Vagina (tissue), 2 donors: ENCODE data around the gene MYCN. TPM values are rescaled to one million over a fixed set of nuclear protein-coding genes. Genes with fewer than 3 reads are reported as not detected.

Experiments used
- DNase-seq, 2 donors: peaks; one replicate each; pipeline ENCODE4 v3.0.0-alpha.2; 2017; ENCODE audit errors: extremely low spot score in 2 of 2
- H3K27ac ChIP-seq: fragments of 200-600 bp; sonication (generic); one replicate; pipeline ENCODE4 v1.5.1; 2019
- H3K27me3 ChIP-seq: fragments of 200-600 bp; sonication (generic); one replicate; pipeline ENCODE4 v1.5.1; 2019
- H3K36me3 ChIP-seq, 2 donors: fragments of 200-600 bp; sonication (generic); one replicate each; pipeline ENCODE4 v1.5.1; 2017 to 2019
- H3K4me1 ChIP-seq: fragments of 200-600 bp; sonication (generic); one replicate; pipeline ENCODE4 v1.5.1; 2019
- H3K4me3 ChIP-seq, 2 donors: fragments of 200-600 bp; sonication (generic); 1 replicate in 1 of 2; 2 replicates in 1 of 2; pipeline ENCODE4 v1.5.1; 2016 to 2019
- H3K9me3 ChIP-seq: fragments of 200-600 bp; sonication (generic); one replicate; pipeline ENCODE4 v1.5.1; 2019
- POLR2A ChIP-seq, 2 donors: fragments of 450-650 bp; IDR thresholded peaks; one replicate each; pipeline ENCODE4 v1.6.1; 2017; ENCODE audit warnings: antibody characterized with exemption in 2 of 2, mild to moderate bottlenecking in 2 of 2, moderate library complexity in 2 of 2
- POLR2AphosphoS5 ChIP-seq, 2 donors: sonication (generic); formaldehyde crosslinking; IDR thresholded peaks; one replicate each; pipeline ENCODE4 v1.9.0; 2017; ENCODE audit warnings: antibody characterized with exemption in 2 of 2, mild to moderate bottlenecking in 2 of 2, low read depth in 1 of 2; ENCODE audit not compliant: insufficient read depth in 1 of 2
- intact Hi-C: fragments of 100-400 bp; cut with DNase I; formaldehyde crosslinking; loops from one replicate; pipeline ENCODE4 v1.15.1; 2023
- total RNA-seq: library from RNA; depleted of rRNA; stranded (reverse); fragments of >200 nt; gene quantifications from one replicate; pipeline ENCODE4 v1.2.3, GENCODE V29; 2016
- TF ChIP-seq, protein P1 (sequence below), 3 experiments: fragments of 450-650 bp in 2 of 3; fragments of 200-600 bp in 1 of 3; sonication (generic) in 1 of 3; IDR thresholded peaks; one replicate each; pipeline ENCODE4 v1.5.1; 2017 to 2019; ENCODE audit warnings: antibody characterized with exemption in 3 of 3, mild to moderate bottlenecking in 2 of 3, moderate library complexity in 2 of 3

Gene MYCN
- total RNA-seq, 1 donor from 2014 or later, result 2.0 TPM

DNA sequence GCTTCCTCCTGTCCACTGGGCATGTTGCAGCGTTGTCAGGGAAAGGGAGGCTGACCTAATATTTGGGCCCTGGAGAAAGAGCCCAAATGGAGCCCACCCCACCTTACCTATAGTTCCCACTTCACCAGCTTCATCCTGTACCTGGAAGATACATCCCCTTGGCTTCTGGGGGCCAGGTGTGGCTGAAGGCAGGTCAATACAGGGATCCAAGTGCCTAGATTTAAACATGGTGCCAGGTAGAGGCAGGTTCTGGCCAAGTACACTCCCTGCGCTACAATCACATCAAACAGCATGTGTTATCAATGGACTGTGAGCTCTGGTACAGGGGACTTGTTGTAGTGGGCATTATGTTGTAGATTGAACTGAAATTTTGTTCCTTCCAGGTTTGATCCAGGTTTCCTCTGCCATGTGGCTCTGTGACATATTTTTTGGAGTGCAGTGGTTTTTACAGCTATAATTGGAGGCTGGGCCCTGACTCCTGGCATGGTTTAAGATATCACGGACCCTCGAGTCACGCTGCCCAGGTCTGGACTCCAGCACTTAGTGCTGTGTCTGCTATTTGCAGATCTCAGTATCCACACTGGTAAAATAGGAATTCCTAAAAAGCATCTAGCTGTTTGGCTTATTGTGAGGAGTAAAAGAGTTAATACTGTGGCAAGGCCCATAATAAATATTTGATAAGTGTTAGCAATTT is 23.8 kb downstream of the MYCN start:
- no peaks in the 10 kb centered on the region for H3K36me3 ChIP-seq
- DNase-seq, result no peak
- H3K4me3 ChIP-seq, result no peak overlapping the region
- H3K4me1 ChIP-seq, result no peaks in the 10 kb centered on the region
- no peaks in the 10 kb centered on the region for H3K27me3 ChIP-seq
- no peaks in the 10 kb centered on the region for H3K9me3 ChIP-seq
- intact Hi-C loops, result no loop called here
- TF ChIP-seq, protein P1, sequence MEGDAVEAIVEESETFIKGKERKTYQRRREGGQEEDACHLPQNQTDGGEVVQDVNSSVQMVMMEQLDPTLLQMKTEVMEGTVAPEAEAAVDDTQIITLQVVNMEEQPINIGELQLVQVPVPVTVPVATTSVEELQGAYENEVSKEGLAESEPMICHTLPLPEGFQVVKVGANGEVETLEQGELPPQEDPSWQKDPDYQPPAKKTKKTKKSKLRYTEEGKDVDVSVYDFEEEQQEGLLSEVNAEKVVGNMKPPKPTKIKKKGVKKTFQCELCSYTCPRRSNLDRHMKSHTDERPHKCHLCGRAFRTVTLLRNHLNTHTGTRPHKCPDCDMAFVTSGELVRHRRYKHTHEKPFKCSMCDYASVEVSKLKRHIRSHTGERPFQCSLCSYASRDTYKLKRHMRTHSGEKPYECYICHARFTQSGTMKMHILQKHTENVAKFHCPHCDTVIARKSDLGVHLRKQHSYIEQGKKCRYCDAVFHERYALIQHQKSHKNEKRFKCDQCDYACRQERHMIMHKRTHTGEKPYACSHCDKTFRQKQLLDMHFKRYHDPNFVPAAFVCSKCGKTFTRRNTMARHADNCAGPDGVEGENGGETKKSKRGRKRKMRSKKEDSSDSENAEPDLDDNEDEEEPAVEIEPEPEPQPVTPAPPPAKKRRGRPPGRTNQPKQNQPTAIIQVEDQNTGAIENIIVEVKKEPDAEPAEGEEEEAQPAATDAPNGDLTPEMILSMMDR (IDR thresholded peaks at IDR 0.05), result no peak
- no peak for TF ChIP-seq POLR2AphosphoS5 (IDR thresholded peaks at IDR 0.05; ENCODE audit: insufficient read depth in 1 of 2, low read depth in 1 of 2)
- TF ChIP-seq POLR2A (IDR thresholded peaks at IDR 0.05), result no peak
- no peak overlapping the region for H3K27ac ChIP-seq

DNA sequence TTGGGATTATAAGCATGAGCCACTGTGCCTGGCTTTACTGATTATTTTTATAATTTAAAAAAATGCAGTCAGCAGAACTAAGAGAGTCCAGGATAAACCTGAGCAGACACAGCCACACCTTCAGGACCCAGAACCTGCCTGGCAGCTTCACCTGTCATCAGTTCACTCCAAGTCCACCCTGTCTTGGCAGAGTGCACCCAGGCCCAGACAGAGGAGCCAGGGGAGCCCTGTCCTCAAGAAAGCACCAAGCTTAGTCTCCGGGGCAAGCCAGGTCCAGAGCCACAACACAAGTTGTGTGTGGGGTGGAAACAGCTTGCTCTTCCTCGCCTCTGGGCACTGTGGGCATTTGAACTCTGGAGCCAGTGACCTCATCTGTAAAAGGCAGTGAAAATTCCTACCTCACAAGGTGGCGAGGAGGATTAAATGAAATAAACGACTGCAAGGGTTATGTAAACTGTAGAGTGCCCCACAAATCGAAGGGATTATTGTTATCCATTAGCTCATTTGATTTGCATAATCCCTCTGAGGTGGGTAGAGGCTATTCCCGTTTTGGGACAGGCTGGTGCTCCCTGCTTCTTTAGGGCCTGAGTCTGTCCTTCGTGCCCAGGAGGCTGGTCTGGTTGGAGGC is 24.7 kb downstream of the MYCN start:
- Histone ChIP-seq H3K9me3 (no peaks in the 10 kb centered on the region), H3K36me3 (no peaks in the 10 kb centered on the region), H3K4me3 (no peak overlapping the region), H3K27ac (no peak overlapping the region), H3K4me1 (no peaks in the 10 kb centered on the region), H3K27me3 (no peaks in the 10 kb centered on the region)
- DNase-seq, result no peak
- intact Hi-C loops, result no loop called here
- TF ChIP-seq POLR2A (IDR thresholded peaks at IDR 0.05) (no peak), POLR2AphosphoS5 (IDR thresholded peaks at IDR 0.05; ENCODE audit: insufficient read depth in 1 of 2, low read depth in 1 of 2) (no peak)
- TF ChIP-seq, protein P1 (IDR thresholded peaks at IDR 0.05), result no peak

DNA sequence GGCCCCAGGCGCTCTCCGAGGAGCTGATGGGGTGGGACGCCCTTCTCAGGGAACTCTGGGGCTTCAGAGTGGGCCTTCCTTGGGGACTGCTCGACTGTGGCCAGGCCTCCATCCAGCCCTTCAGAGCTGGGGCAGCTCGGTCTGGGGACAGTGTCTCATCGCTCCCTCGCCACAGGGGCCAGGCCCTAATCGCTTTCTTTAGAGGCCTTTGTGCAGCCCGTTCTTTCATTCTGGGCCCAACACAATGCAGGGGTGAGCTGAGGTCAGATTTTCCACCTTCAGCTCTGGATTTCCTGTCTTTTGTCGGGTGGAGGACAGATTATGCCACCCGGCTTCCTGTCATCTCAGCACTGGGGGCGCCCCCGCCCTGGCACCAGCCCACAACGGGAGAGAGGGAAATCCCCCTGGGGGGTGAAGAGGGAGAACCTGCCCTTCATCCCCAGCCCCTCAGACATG is 25.2 kb downstream of the MYCN start:
- TF ChIP-seq POLR2A (IDR thresholded peaks at IDR 0.05) (no peak), POLR2AphosphoS5 (IDR thresholded peaks at IDR 0.05; ENCODE audit: insufficient read depth in 1 of 2, low read depth in 1 of 2) (no peak)
- TF ChIP-seq, protein P1 (IDR thresholded peaks at IDR 0.05), result no peak
- intact Hi-C loops, result no loop called here
- DNase-seq, result no peak

DNA sequence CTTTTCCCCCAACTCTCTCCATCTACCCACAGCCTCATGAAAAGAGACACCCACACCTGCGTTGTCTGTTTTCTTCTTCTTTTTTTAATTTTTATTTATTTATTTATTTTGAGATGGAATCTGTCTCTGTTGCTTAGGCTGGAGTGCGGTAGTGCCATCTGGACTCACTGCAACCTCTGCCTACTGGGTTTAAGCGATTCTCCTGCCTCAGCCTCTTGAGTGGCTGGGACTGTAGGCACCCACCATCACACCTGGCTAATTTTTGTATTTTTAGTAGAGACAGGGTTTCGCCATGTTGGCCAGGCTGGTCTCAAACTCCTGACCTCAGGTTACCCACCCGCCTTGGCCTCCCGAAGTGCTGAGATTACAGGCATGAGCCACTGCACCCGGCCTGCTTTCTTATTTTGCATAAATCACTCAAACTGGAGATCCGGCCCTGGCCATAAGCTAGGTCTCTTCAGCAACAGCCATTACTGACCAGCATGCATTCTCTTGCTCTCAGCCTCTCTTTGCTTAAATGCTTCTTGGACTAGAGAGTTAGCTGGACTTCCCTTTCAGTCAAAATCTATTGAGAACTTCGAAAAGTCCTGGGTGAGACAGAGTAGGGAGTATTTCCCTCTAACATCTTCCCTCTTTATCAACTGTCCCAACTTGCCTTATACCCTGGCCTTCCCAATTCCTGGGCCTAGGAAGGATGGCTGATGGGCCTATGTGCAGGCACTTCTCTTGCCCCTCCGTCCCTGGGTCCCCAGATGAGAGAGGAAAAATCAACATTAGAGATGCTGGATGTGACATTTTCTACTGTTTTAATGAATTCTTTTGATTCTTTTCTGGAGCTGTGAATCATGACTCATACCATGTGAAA is 27.3 kb downstream of the MYCN start:
- Histone ChIP-seq H3K27me3 (no peaks in the 10 kb centered on the region), H3K4me3 (no peak overlapping the region), H3K9me3 (no peaks in the 10 kb centered on the region), H3K4me1 (no peaks in the 10 kb centered on the region), H3K27ac (no peak overlapping the region), H3K36me3 (no peaks in the 10 kb centered on the region)
- DNase-seq, result no peak
- intact Hi-C loops, result no loop called here
- no peak for TF ChIP-seq POLR2A (IDR thresholded peaks at IDR 0.05)
- TF ChIP-seq, protein P1 (IDR thresholded peaks at IDR 0.05), result no peak
- no peak for TF ChIP-seq POLR2AphosphoS5 (IDR thresholded peaks at IDR 0.05; ENCODE audit: insufficient read depth in 1 of 2, low read depth in 1 of 2)

More for the DNA sequence above, 25.2 kb downstream of the MYCN start:
- Histone ChIP-seq H3K4me1 (no peaks in the 10 kb centered on the region), H3K27me3 (no peaks in the 10 kb centered on the region), H3K4me3 (no peak overlapping the region), H3K36me3 (no peaks in the 10 kb centered on the region), H3K27ac (no peak overlapping the region), H3K9me3 (no peaks in the 10 kb centered on the region)
